Liver (tissue), 9 donors: ENCODE data around the gene NCS1. TPM values are rescaled to one million over a fixed set of nuclear protein-coding genes. Genes with fewer than 3 reads are reported as not detected.

ENCODE experiments used
- DNase-seq: peaks from one replicate; pipeline ENCODE4 v3.0.0-alpha.2; 2017; ENCODE audit warnings: low spot score
- H3K27ac ChIP-seq, 2 donors: one replicate each; pipeline ENCODE4 v1.7.0; 2013; ENCODE audit warnings: inconsistent platforms in 2 of 2, low read length in 2 of 2, control low read depth in 1 of 2, low read depth in 1 of 2, mild to moderate bottlenecking in 1 of 2
- H3K27me3 ChIP-seq, 4 donors: one replicate each; pipeline versions ENCODE4 v1.6.1 to v1.7.0; 2013; ENCODE audit warnings: low read length in 3 of 4, inconsistent platforms in 1 of 4, mild to moderate bottlenecking in 1 of 4, moderate library complexity in 1 of 4; ENCODE audit not compliant: control insufficient read depth in 4 of 4, insufficient read depth in 4 of 4
- H3K36me3 ChIP-seq, 4 donors: one replicate each; pipeline versions ENCODE4 v1.6.1 to v1.7.0; 2013; ENCODE audit warnings: low read length in 3 of 4, mild to moderate bottlenecking in 3 of 4, low read depth in 1 of 4, moderate library complexity in 1 of 4; ENCODE audit not compliant: control insufficient read depth in 4 of 4, insufficient read depth in 3 of 4
- H3K4me1 ChIP-seq, 4 donors: one replicate each; pipeline versions ENCODE4 v1.6.1 to v1.7.0; 2013; ENCODE audit warnings: low read length in 3 of 4, mild to moderate bottlenecking in 3 of 4, moderate library complexity in 1 of 4; ENCODE audit not compliant: control insufficient read depth in 4 of 4, insufficient read depth in 4 of 4
- H3K4me3 ChIP-seq, 3 donors: one replicate each; pipeline versions ENCODE4 v1.6.1 to v1.7.0; 2013; ENCODE audit warnings: low read length in 3 of 3, control low read depth in 1 of 3, low read depth in 1 of 3, mild to moderate bottlenecking in 1 of 3
- H3K9ac ChIP-seq, 2 donors: one replicate each; pipeline ENCODE4 v1.7.0; 2013; ENCODE audit warnings: low read length in 2 of 2, mild to moderate bottlenecking in 2 of 2, moderate library complexity in 2 of 2, control low read depth in 1 of 2, low read depth in 1 of 2
- H3K9me3 ChIP-seq, 4 donors: one replicate each; pipeline versions ENCODE4 v1.6.1 to v1.7.0; 2013; ENCODE audit warnings: low read length in 3 of 4; ENCODE audit not compliant: control insufficient read depth in 4 of 4
- EGR1 ChIP-seq, 2 donors: IDR thresholded peaks; 2 replicates each; pipeline ENCODE4 v1.6.1; 2016 to 2018; ENCODE audit warnings: antibody characterized with exemption in 2 of 2, low read depth in 2 of 2
- FOXA1 ChIP-seq: IDR thresholded peaks from 2 replicates; pipeline ENCODE4 v1.6.1; 2016; ENCODE audit warnings: antibody characterized with exemption
- FOXA2 ChIP-seq: IDR thresholded peaks from 2 replicates; pipeline ENCODE4 v1.6.1; 2016; ENCODE audit warnings: antibody characterized with exemption
- HNF4A ChIP-seq, 2 donors: conservative IDR thresholded peaks; 2 replicates each; pipeline ENCODE4 v1.6.1; 2016; ENCODE audit warnings: antibody characterized with exemption in 2 of 2, mild to moderate bottlenecking in 2 of 2
- HNF4G ChIP-seq: IDR thresholded peaks from 2 replicates; pipeline ENCODE4 v1.6.1; 2016; ENCODE audit warnings: antibody characterized with exemption
- JUND ChIP-seq, 2 donors: IDR thresholded peaks; 2 replicates each; pipeline ENCODE4 v1.6.1; 2016; ENCODE audit warnings: antibody characterized with exemption in 2 of 2
- NR2F2 ChIP-seq: IDR thresholded peaks from 2 replicates; pipeline ENCODE4 v1.6.1; 2016; ENCODE audit warnings: antibody characterized with exemption
- RAD21 ChIP-seq, 2 donors: IDR thresholded peaks; 2 replicates each; pipeline ENCODE4 v1.6.1; 2016; ENCODE audit warnings: antibody characterized with exemption in 2 of 2, mild to moderate bottlenecking in 2 of 2
- RXRA ChIP-seq, 2 donors: IDR thresholded peaks; 2 replicates each; pipeline ENCODE4 v1.6.1; 2017 to 2018; ENCODE audit warnings: antibody characterized with exemption in 2 of 2, mild to moderate bottlenecking in 1 of 2
- TAF1 ChIP-seq: conservative IDR thresholded peaks from 2 replicates; pipeline ENCODE4 v1.6.1; 2016; ENCODE audit warnings: antibody characterized with exemption, mild to moderate bottlenecking
- YY1 ChIP-seq: IDR thresholded peaks from 2 replicates; pipeline ENCODE4 v1.6.1; 2016; ENCODE audit warnings: antibody characterized with exemption, mild to moderate bottlenecking
- WGBS: extraction: QIAGEN DNeasy Blood & Tissue Kit; methylation state at CpG from one replicate; pipeline ENCODE4 v1.1.7; 2013; 5-methylcytosine and 5-hydroxymethylcytosine counted together
- polyA plus RNA-seq, 2 donors: library from polyadenylated mRNA; stranded (reverse) in 1 of 2; unstranded in 1 of 2; fragments of 200-250 nt in 1 of 2; fragments of >200 nt in 1 of 2; fragmentation: Nextera tagmentation in 1 of 2; extraction: Ambion mirVana in 1 of 2; gene quantifications; one replicate each; pipeline versions ENCODE4 v1.2.1 to v1.2.3, GENCODE V29; 2013 to 2015
- total RNA-seq, 2 donors: library from RNA; depleted of rRNA; stranded (reverse); fragments of >200 nt; gene quantifications; one replicate each; pipeline ENCODE4 v1.2.3, GENCODE V29; 2014
- TF ChIP-seq, protein P1 (sequence below): IDR thresholded peaks from 2 replicates; pipeline ENCODE4 v1.6.1; 2016; ENCODE audit warnings: antibody characterized with exemption
- TF ChIP-seq, protein P2 (sequence below): fragments of 150-350 bp; IDR thresholded peaks from 2 replicates; pipeline ENCODE4 v1.5.1; 2017; ENCODE audit warnings: improper control_type of control experiment, low read depth, low read length; ENCODE audit not compliant: missing input control
- TF ChIP-seq, protein P3 (sequence below): IDR thresholded peaks from 2 replicates; pipeline ENCODE4 v1.6.1; 2016; ENCODE audit warnings: antibody characterized with exemption, mild to moderate bottlenecking
- TF ChIP-seq, protein P4 (sequence below): IDR thresholded peaks from 2 replicates; pipeline ENCODE4 v1.6.1; 2016; ENCODE audit warnings: antibody characterized with exemption
- TF ChIP-seq, protein P5 (sequence below): IDR thresholded peaks from 2 replicates; pipeline ENCODE4 v1.6.1; 2016; ENCODE audit warnings: antibody characterized with exemption
- donor health status: healthy.
- donor health status: healthy.
- donor health status: healthy.
- donor health status: healthy.
- donor health status: healthy.

The NCS1 gene
- total and polyA plus RNA-seq, 4 donors, result 0.35 to 2.5 (median 1.2) TPM

DNA sequence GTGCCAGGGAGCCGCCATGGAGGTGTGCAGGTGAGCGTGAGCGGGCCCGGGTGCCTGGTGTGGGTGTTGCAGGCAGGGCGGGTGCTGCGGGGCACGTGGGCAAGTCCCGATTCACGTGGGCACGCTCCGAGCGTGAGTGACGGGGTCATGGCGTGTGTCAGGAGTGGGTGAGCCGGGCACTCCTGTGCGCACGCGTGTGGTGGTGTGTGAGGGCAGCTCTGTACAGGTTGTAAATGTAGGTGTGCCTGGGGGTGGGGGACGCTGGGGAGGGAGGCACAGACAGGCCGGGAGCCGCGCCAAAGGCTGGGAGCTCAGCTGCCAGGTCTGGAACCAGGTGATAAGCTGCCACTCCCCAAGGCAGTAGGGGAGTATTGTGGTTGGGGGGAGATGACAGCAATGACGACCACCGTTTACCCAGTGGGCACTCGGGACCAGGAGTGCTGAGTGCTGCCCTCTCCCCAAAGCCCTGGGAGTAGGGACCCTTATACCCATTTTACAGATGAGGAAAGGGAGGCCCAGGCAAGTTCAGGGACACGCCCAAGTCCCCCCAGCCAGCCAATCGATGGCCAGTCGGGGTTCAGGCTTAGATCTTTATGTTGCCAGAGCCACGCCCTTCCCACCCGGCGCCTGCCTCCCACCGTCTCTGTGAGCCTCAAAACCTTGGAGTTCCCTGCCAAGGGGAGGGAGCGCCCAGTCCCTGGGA is 9.6 kb downstream of the NCS1 start:
- TF ChIP-seq NR2F2 (no peak), HNF4G (no peak), RXRA (IDR thresholded peaks at IDR 0.05) (no peak), HNF4A (conservative IDR thresholded peaks at IDR 0.05) (no peak)
- TF ChIP-seq, protein P1, sequence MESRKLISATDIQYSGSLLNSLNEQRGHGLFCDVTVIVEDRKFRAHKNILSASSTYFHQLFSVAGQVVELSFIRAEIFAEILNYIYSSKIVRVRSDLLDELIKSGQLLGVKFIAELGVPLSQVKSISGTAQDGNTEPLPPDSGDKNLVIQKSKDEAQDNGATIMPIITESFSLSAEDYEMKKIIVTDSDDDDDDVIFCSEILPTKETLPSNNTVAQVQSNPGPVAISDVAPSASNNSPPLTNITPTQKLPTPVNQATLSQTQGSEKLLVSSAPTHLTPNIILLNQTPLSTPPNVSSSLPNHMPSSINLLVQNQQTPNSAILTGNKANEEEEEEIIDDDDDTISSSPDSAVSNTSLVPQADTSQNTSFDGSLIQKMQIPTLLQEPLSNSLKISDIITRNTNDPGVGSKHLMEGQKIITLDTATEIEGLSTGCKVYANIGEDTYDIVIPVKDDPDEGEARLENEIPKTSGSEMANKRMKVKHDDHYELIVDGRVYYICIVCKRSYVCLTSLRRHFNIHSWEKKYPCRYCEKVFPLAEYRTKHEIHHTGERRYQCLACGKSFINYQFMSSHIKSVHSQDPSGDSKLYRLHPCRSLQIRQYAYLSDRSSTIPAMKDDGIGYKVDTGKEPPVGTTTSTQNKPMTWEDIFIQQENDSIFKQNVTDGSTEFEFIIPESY, result no peak

DNA sequence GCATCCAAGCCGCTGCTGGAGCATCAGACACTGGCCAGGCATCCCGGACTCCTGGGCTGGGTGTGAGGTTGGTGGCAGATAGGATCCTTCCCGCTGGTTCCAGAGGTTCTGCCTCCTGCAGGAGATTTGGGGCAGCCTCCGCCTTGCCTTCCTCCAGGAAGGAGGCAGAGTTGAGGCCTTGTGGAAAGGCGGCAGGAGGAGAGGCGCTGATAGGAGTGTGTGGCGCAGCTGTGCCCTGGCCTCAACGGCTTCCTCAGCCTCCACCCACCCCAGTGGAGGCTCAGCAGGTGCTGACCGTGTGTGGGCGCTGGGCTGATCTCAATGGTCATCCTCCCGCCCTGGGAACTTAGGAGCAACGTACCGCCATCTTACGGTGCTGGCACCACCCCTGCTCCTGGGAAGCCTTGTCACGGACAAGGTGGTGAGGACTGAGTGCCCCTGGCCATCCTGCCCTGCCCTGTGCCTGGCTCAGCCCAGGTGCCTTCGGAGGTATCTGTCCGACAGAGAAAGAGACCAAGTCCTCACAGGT is 10.2 kb downstream of the NCS1 start:
- H3K27me3 ChIP-seq, result no peaks in the 10 kb centered on the region
- no peak overlapping the region for H3K9ac ChIP-seq
- H3K36me3 ChIP-seq, result no peaks in the 10 kb centered on the region
- H3K27ac ChIP-seq, result no peak overlapping the region
- no peaks in the 10 kb centered on the region for H3K4me1 ChIP-seq
- no peak for DNase-seq
- no peak overlapping the region for H3K4me3 ChIP-seq
- 87% methylated on average over 17 of the region's 17 CpGs for WGBS
- H3K9me3 ChIP-seq, result no peaks in the 10 kb centered on the region
- TF ChIP-seq, protein P2, sequence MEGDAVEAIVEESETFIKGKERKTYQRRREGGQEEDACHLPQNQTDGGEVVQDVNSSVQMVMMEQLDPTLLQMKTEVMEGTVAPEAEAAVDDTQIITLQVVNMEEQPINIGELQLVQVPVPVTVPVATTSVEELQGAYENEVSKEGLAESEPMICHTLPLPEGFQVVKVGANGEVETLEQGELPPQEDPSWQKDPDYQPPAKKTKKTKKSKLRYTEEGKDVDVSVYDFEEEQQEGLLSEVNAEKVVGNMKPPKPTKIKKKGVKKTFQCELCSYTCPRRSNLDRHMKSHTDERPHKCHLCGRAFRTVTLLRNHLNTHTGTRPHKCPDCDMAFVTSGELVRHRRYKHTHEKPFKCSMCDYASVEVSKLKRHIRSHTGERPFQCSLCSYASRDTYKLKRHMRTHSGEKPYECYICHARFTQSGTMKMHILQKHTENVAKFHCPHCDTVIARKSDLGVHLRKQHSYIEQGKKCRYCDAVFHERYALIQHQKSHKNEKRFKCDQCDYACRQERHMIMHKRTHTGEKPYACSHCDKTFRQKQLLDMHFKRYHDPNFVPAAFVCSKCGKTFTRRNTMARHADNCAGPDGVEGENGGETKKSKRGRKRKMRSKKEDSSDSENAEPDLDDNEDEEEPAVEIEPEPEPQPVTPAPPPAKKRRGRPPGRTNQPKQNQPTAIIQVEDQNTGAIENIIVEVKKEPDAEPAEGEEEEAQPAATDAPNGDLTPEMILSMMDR, result no peak
- TF ChIP-seq HNF4G (no peak), RXRA (IDR thresholded peaks at IDR 0.05) (no peak), FOXA2 (no peak), TAF1 (no peak), EGR1 (IDR thresholded peaks at IDR 0.05; ENCODE audit: low read depth in 2 of 2) (no peak), NR2F2 (no peak), YY1 (no peak), RAD21 (IDR thresholded peaks at IDR 0.05) (no peak), JUND (IDR thresholded peaks at IDR 0.05) (no peak), HNF4A (conservative IDR thresholded peaks at IDR 0.05) (no peak), FOXA1 (no peak)
- TF ChIP-seq, protein P3, sequence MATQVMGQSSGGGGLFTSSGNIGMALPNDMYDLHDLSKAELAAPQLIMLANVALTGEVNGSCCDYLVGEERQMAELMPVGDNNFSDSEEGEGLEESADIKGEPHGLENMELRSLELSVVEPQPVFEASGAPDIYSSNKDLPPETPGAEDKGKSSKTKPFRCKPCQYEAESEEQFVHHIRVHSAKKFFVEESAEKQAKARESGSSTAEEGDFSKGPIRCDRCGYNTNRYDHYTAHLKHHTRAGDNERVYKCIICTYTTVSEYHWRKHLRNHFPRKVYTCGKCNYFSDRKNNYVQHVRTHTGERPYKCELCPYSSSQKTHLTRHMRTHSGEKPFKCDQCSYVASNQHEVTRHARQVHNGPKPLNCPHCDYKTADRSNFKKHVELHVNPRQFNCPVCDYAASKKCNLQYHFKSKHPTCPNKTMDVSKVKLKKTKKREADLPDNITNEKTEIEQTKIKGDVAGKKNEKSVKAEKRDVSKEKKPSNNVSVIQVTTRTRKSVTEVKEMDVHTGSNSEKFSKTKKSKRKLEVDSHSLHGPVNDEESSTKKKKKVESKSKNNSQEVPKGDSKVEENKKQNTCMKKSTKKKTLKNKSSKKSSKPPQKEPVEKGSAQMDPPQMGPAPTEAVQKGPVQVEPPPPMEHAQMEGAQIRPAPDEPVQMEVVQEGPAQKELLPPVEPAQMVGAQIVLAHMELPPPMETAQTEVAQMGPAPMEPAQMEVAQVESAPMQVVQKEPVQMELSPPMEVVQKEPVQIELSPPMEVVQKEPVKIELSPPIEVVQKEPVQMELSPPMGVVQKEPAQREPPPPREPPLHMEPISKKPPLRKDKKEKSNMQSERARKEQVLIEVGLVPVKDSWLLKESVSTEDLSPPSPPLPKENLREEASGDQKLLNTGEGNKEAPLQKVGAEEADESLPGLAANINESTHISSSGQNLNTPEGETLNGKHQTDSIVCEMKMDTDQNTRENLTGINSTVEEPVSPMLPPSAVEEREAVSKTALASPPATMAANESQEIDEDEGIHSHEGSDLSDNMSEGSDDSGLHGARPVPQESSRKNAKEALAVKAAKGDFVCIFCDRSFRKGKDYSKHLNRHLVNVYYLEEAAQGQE, result no peak
- TF ChIP-seq, protein P1, result no peak
- TF ChIP-seq, protein P4, sequence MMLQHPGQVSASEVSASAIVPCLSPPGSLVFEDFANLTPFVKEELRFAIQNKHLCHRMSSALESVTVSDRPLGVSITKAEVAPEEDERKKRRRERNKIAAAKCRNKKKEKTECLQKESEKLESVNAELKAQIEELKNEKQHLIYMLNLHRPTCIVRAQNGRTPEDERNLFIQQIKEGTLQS, result no peak
- TF ChIP-seq, protein P5, sequence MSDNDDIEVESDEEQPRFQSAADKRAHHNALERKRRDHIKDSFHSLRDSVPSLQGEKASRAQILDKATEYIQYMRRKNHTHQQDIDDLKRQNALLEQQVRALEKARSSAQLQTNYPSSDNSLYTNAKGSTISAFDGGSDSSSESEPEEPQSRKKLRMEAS, result no peak

More for the DNA sequence above, 9.6 kb downstream of the NCS1 start:
- no peak overlapping the region for H3K27ac ChIP-seq
- no peak overlapping the region for H3K4me3 ChIP-seq
- H3K36me3 ChIP-seq, result no peaks in the 10 kb centered on the region
- no peak for DNase-seq
- no peaks in the 10 kb centered on the region for H3K27me3 ChIP-seq
- WGBS, result 89% methylated on average over 33 of the region's 33 CpGs
- no peaks in the 10 kb centered on the region for H3K4me1 ChIP-seq
- H3K9me3 ChIP-seq, result no peaks in the 10 kb centered on the region
- H3K9ac ChIP-seq, result no peak overlapping the region
